Gastrocnemius medialis (tissue), 4 donors: ENCODE results near the gene PLEKHG3. TPM values are rescaled to one million over a fixed set of nuclear protein-coding genes. Genes with fewer than 3 reads are reported as not detected.

Source experiments
- ATAC-seq, 2 donors: fragments of 150-250 bp; one replicate each; pipeline ENCODE4 v1.9.1; 2016
- DNase-seq, 2 donors: peaks; one replicate each; pipeline ENCODE4 v3.0.0-alpha.2; 2019
- H3K27ac ChIP-seq, 4 donors: fragments of 200-600 bp; sonication (generic); 1 replicate in 1 of 4; 2 replicates in 3 of 4; pipeline ENCODE4 v1.5.1; 2016 to 2018; ENCODE audit warnings: mild to moderate bottlenecking in 2 of 4, moderate library complexity in 1 of 4
- H3K27me3 ChIP-seq, 3 donors: fragments of 200-600 bp; sonication (generic) in 2 of 3; 1 replicate in 1 of 3; 2 replicates in 2 of 3; pipeline versions ENCODE4 v1.5.1 to v1.6.0; 2016 to 2019; ENCODE audit warnings: mild to moderate bottlenecking in 1 of 3, moderate library complexity in 1 of 3
- H3K36me3 ChIP-seq, 2 donors: fragments of 200-600 bp; sonication (generic) in 1 of 2; one replicate each; pipeline ENCODE4 v1.5.1; 2017 to 2018
- H3K4me1 ChIP-seq, 2 donors: fragments of 200-600 bp; sonication (generic) in 1 of 2; one replicate each; pipeline ENCODE4 v1.5.1; 2016 to 2017; ENCODE audit warnings: mild to moderate bottlenecking in 2 of 2
- H3K4me3 ChIP-seq, 4 donors: fragments of 200-600 bp; sonication (generic) in 3 of 4; 1 replicate in 1 of 4; 2 replicates in 3 of 4; pipeline ENCODE4 v1.5.1; 2016 to 2019; ENCODE audit warnings: mild to moderate bottlenecking in 2 of 4
- H3K9me3 ChIP-seq, 3 donors: fragments of 200-600 bp; sonication (generic) in 2 of 3; 1 replicate in 1 of 3; 2 replicates in 2 of 3; pipeline ENCODE4 v1.5.1; 2016 to 2019
- CTCF ChIP-seq, 5 experiments: fragments of 450-650 bp in 3 of 5; fragments of 200-600 bp in 2 of 5; sonication (generic) in 2 of 5; IDR thresholded peaks in 4 of 5; conservative IDR thresholded peaks in 1 of 5; 1 replicate in 4 of 5; 2 replicates in 1 of 5; pipeline ENCODE4 v1.5.1; 2016 to 2019; ENCODE audit warnings: antibody characterized with exemption in 5 of 5, mild to moderate bottlenecking in 3 of 5, moderate library complexity in 3 of 5
- POLR2A ChIP-seq, 2 donors: fragments of 450-650 bp; IDR thresholded peaks; one replicate each; pipeline ENCODE4 v1.6.1; 2017; ENCODE audit warnings: antibody characterized with exemption in 2 of 2, mild to moderate bottlenecking in 2 of 2, moderate library complexity in 2 of 2
- in situ Hi-C, 4 donors: fragments of 200-750 bp; cut with MboI; loops; one replicate each; pipeline versions ENCODE4 v1.15.0 to v1.8.0; 2017; ENCODE audit warnings: low sequenced_read_pairs in 4 of 4
- intact Hi-C: fragments of 100-400 bp; cut with DNase I; formaldehyde crosslinking; loops from one replicate; pipeline ENCODE4 v1.15.1; 2023; ENCODE audit warnings: low total_unique reads
- total RNA-seq, 4 donors: library from RNA; depleted of rRNA; stranded (reverse); fragments of >200 nt; gene quantifications; one replicate each; pipeline versions ENCODE4 v1.1.0 to v1.2.3, GENCODE V29; 2016

PLEKHG3 gene
- total RNA-seq, 4 donors from 2014 or later: 8.8 to 18.8 (median 14.5) TPM

- H3K4me3 ChIP-seq: no peak overlapping the region
- TF ChIP-seq POLR2A (IDR thresholded peaks at IDR 0.05) (no peak), CTCF (IDR thresholded peaks at IDR 0.05 in 4 of 5, conservative IDR thresholded peaks at IDR 0.05 in 1 of 5) (no peak)
- H3K36me3 ChIP-seq: no peaks in the 10 kb centered on the region
- DNase-seq (no peak), ATAC-seq (no peak)
- intact Hi-C loops: no loop called here
- H3K27ac ChIP-seq: no peak overlapping the region
- H3K9me3 ChIP-seq: no peaks in the 10 kb centered on the region
- H3K4me1 ChIP-seq: peaks cover 6 to 8% of the 10 kb centered on the region in 2 donors
- H3K27me3 ChIP-seq: no peaks in the 10 kb centered on the region
- in situ Hi-C loops: no loop called here
Measured at GRCh38 chr14:64696355-64696857, 7.8 kb upstream of the PLEKHG3 start.

GRCh38 chr14:64698903-64699302, 5.3 kb upstream of the PLEKHG3 start:
- Histone ChIP-seq H3K36me3 (no peaks in the 10 kb centered on the region), H3K27me3 (peaks cover 3 to 7% (median 5%) of the 10 kb centered on the region in 3 donors), H3K4me3 (no peak overlapping the region), H3K9me3 (no peaks in the 10 kb centered on the region), H3K4me1 (peaks cover 4 to 9% of the 10 kb centered on the region in 2 donors), H3K27ac (no peak overlapping the region)
- in situ Hi-C loops (no loop called here), intact Hi-C loops (no loop called here)
- DNase-seq (no peak), ATAC-seq (no peak)
- no peak for TF ChIP-seq POLR2A (IDR thresholded peaks at IDR 0.05)
- no peak for TF ChIP-seq CTCF (IDR thresholded peaks at IDR 0.05 in 4 of 5, conservative IDR thresholded peaks at IDR 0.05 in 1 of 5)

GRCh38 chr14:64700290-64700689, 3.9 kb upstream of the PLEKHG3 start:
- no peak for ATAC-seq
- Histone ChIP-seq H3K4me3 (no peak overlapping the region), H3K27me3 (peaks cover 3 to 7% (median 5%) of the 10 kb centered on the region in 3 donors), H3K4me1 (peaks cover 5 to 11% of the 10 kb centered on the region in 2 donors), H3K9me3 (no peaks in the 10 kb centered on the region), H3K36me3 (no peaks in the 10 kb centered on the region), H3K27ac (no peak overlapping the region)
- DNase-seq: no peak
- intact Hi-C loops: no loop called here
- in situ Hi-C loops: no loop called here
- no peak for TF ChIP-seq POLR2A (IDR thresholded peaks at IDR 0.05)
- TF ChIP-seq CTCF (IDR thresholded peaks at IDR 0.05 in 4 of 5, conservative IDR thresholded peaks at IDR 0.05 in 1 of 5): no peak

GRCh38 chr14:64700894-64701293, 3.3 kb upstream of the PLEKHG3 start:
- Histone ChIP-seq H3K36me3 (no peaks in the 10 kb centered on the region), H3K4me3 (no peak overlapping the region), H3K27me3 (peaks cover 3 to 7% (median 5%) of the 10 kb centered on the region in 3 donors), H3K27ac (no peak overlapping the region), H3K4me1 (peaks cover 5 to 11% of the 10 kb centered on the region in 2 donors), H3K9me3 (no peaks in the 10 kb centered on the region)
- intact Hi-C loops: no loop called here
- TF ChIP-seq CTCF (IDR thresholded peaks at IDR 0.05 in 4 of 5, conservative IDR thresholded peaks at IDR 0.05 in 1 of 5) (no peak), POLR2A (IDR thresholded peaks at IDR 0.05) (no peak)
- ATAC-seq (no peak), DNase-seq (no peak)
- in situ Hi-C loops: no loop called here

- intact Hi-C loops: no loop called here
Measured at GRCh38 chr14:64701660-64702059, 2.6 kb upstream of the PLEKHG3 start.

More at GRCh38 chr14:64701660-64702059, 2.6 kb upstream of the PLEKHG3 start:
- in situ Hi-C loops: no loop called here
- ATAC-seq: no peak
- Histone ChIP-seq H3K27me3 (peaks cover 3 to 7% (median 5%) of the 10 kb centered on the region in 3 donors), H3K4me3 (no peak overlapping the region), H3K4me1 (peaks cover 5 to 11% of the 10 kb centered on the region in 2 donors), H3K9me3 (no peaks in the 10 kb centered on the region), H3K27ac (no peak overlapping the region), H3K36me3 (no peaks in the 10 kb centered on the region)
- no peak for DNase-seq
- TF ChIP-seq CTCF (IDR thresholded peaks at IDR 0.05 in 4 of 5, conservative IDR thresholded peaks at IDR 0.05 in 1 of 5) (no peak), POLR2A (IDR thresholded peaks at IDR 0.05) (no peak)
